ENCODE data around the gene QPCTL. TPM values are rescaled to one million over a fixed set of nuclear protein-coding genes. Genes with fewer than 3 reads are reported as not detected.

Gene QPCTL
- total and polyA plus RNA-seq, 2 donors (not counting 1 experiment from before 2014, with no cell fraction given) = 9.4 to 50.9 TPM

GRCh38 chr19:45657520-45658167, 34.8 kb upstream of the QPCTL start:
- 82% methylated on average over 13 of the region's 14 CpGs for WGBS (ENCODE audit: insufficient coverage)
- no peak for DNase-seq
- H3K36me3 ChIP-seq (replicated peaks in 1 of 2; ENCODE audit: control extremely low read depth in 1 of 2, control insufficient read depth in 1 of 2, extremely low read depth in 1 of 2, insufficient read depth in 2 of 2, low read length in 1 of 2) = no peaks in the 10 kb centered on the region

More at GRCh38 chr19:45657520-45658167, 34.8 kb upstream of the QPCTL start:
- no peak overlapping the region for H2AFZ ChIP-seq (ENCODE audit: insufficient read depth, low read depth, low read length, poor library complexity, severe bottlenecking)
- H3K27ac ChIP-seq (ENCODE audit: low read length in 2 of 2) = no peak overlapping the region
- no peak overlapping the region for H3K9ac ChIP-seq (ENCODE audit: low read length)
- H3K27me3 Mint-ChIP-seq = peaks cover 17% of the 10 kb centered on the region
- TF ChIP-seq CTCF (IDR thresholded peaks at IDR 0.05) (no peak), EZH2 (IDR thresholded peaks at IDR 0.05; ENCODE audit: borderline replicate concordance, insufficient read depth, low read depth, low read length, poor library complexity, severe bottlenecking) (no peak)
- no peaks in the 10 kb centered on the region for H3K79me2 ChIP-seq (ENCODE audit: control insufficient read depth, insufficient read depth, low read length)
- ChIA-PET CTCF (interaction anchor here (1.6 kb wide), 1 partner anchor 15 kb away, joined by 5 read pairs; no protein-coding TSS in a partner anchor), POLR2A (interaction anchor here (0.6 to 0.7 kb wide), 2 partner anchors 145 to 150 kb away, joined by 4 to 13 read pairs; no protein-coding TSS in a partner anchor)
- no peak overlapping the region for H3K4me3 Mint-ChIP-seq
- no peaks in the 10 kb centered on the region for H3K9me3 ChIP-seq (ENCODE audit: control extremely low read depth in 1 of 3, control insufficient read depth in 2 of 3, insufficient read depth in 1 of 3, low read length in 2 of 3)
- H3K4me2 ChIP-seq (replicated peaks; ENCODE audit: low read depth, low read length, poor library complexity, severe bottlenecking) = no peak overlapping the region
- no peaks in the 10 kb centered on the region for H4K20me1 ChIP-seq (ENCODE audit: control insufficient read depth, insufficient read depth, low read length, poor library complexity, severe bottlenecking)
- H3K27ac Mint-ChIP-seq = no peak overlapping the region
- ATAC-seq (ENCODE audit: low read depth) = no peak
- peaks cover 0 to 10% (median 4%) of the 10 kb centered on the region in 4 experiments for H3K27me3 ChIP-seq (replicated peaks in 1 of 4; ENCODE audit: control extremely low read depth in 1 of 4, control insufficient read depth in 3 of 4, insufficient read depth in 4 of 4, low read length in 3 of 4)
- no peak overlapping the region for H3K4me3 ChIP-seq (ENCODE audit: control extremely low read depth in 1 of 5, extremely low read depth in 1 of 5, insufficient read depth in 1 of 5, low read depth in 2 of 5, low read length in 4 of 5)
- H3K4me1 ChIP-seq (ENCODE audit: control insufficient read depth in 2 of 2, insufficient read depth in 2 of 2, low read length in 2 of 2) = no peaks in the 10 kb centered on the region
- H3K4me1 Mint-ChIP-seq = no peaks in the 10 kb centered on the region
- H3K9me3 Mint-ChIP-seq (ENCODE audit: insufficient read depth) = no peaks in the 10 kb centered on the region
- intact Hi-C loops (cut with micrococcal nuclease) = no loop called here

Measured in B cell (primary cell).